KMS-11 (cell line): ENCODE data around the gene UPK1B.

Experiments used
- H2AFZ ChIP-seq: fragments of 200-600 bp; sonication (generic); 2 replicates; pipeline ENCODE4 v1.6.1; 2016; ENCODE audit warnings: antibody characterized with exemption, mixed run types, low read depth
- H3K27ac ChIP-seq: fragments of 200-600 bp; sonication (generic); 2 replicates; pipeline ENCODE4 v1.6.1; 2016; ENCODE audit warnings: mild to moderate bottlenecking, mixed run types
- H3K27me3 ChIP-seq: fragments of 200-600 bp; sonication (generic); 2 replicates; pipeline ENCODE4 v1.6.1; 2017; ENCODE audit warnings: mild to moderate bottlenecking, low read depth, mixed run types, moderate library complexity; ENCODE audit not compliant: insufficient read depth
- H3K36me3 ChIP-seq: fragments of 200-600 bp; sonication (generic); 2 replicates; pipeline ENCODE4 v1.6.1; 2017; ENCODE audit warnings: mild to moderate bottlenecking, mixed run types; ENCODE audit not compliant: insufficient read depth
- H3K4me1 ChIP-seq: fragments of 200-600 bp; sonication (generic); 2 replicates; pipeline ENCODE4 v1.6.1; 2016; ENCODE audit warnings: mild to moderate bottlenecking, low read depth, mixed run types; ENCODE audit not compliant: poor library complexity, severe bottlenecking
- H3K4me2 ChIP-seq: fragments of 200-600 bp; sonication (generic); 2 replicates; pipeline ENCODE4 v1.7.0; 2016; ENCODE audit warnings: mild to moderate bottlenecking, mixed run types
- H3K4me3 ChIP-seq: fragments of 200-600 bp; sonication (generic); IDR thresholded peaks from 2 replicates; pipeline ENCODE4 v1.6.1; 2017; ENCODE audit warnings: low read depth, low read length, mixed read lengths; ENCODE audit not compliant: insufficient read depth
- H3K79me2 ChIP-seq: fragments of 200-600 bp; sonication (generic); 2 replicates; pipeline ENCODE4 v1.6.1; 2016; ENCODE audit warnings: low read depth, mixed run types; ENCODE audit not compliant: insufficient read depth
- H3K9ac ChIP-seq: fragments of 200-600 bp; sonication (generic); 2 replicates; pipeline ENCODE4 v1.6.1; 2016; ENCODE audit warnings: mild to moderate bottlenecking, mixed run types
- H4K20me1 ChIP-seq: fragments of 200-600 bp; sonication (generic); 2 replicates; pipeline ENCODE4 v1.6.1; 2016; ENCODE audit warnings: mild to moderate bottlenecking, mixed run types; ENCODE audit not compliant: insufficient read depth
- CTCF ChIP-seq: fragments of 200-600 bp; sonication (generic); conservative IDR thresholded peaks from 2 replicates; pipeline ENCODE4 v1.6.1; 2017; ENCODE audit warnings: low read depth, mild to moderate bottlenecking, antibody characterized with exemption, low read length, moderate library complexity, mixed read lengths

The UPK1B gene

GRCh38 chr3:119236756-119237155, 63.4 kb downstream of the UPK1B start:
- Histone ChIP-seq H4K20me1 (no peaks in the 10 kb centered on the region), H3K4me2 (no peak overlapping the region), H3K4me3 (no peak overlapping the region), H3K79me2 (peaks cover 15% of the 10 kb centered on the region; the same call in 1 of the 2 replicates), H3K27ac (no peak overlapping the region), H3K27me3 (no peaks in the 10 kb centered on the region), H3K9ac (no peak overlapping the region), H2AFZ (no peak overlapping the region), H3K4me1 (peaks cover 25% of the 10 kb centered on the region), H3K36me3 (no peaks in the 10 kb centered on the region)
- TF ChIP-seq CTCF = no peak

GRCh38 chr3:119237299-119237698, 63.9 kb downstream of the UPK1B start:
- no peaks in the 10 kb centered on the region for H3K36me3 ChIP-seq
- no peaks in the 10 kb centered on the region for H4K20me1 ChIP-seq
- H3K4me1 ChIP-seq = peaks cover 25% of the 10 kb centered on the region
- H3K9ac ChIP-seq = no peak overlapping the region
- no peak for TF ChIP-seq CTCF
- H3K79me2 ChIP-seq = peaks cover 15% of the 10 kb centered on the region; the same call in 1 of the 2 replicates
- no peak overlapping the region for H3K4me2 ChIP-seq
- no peak overlapping the region for H3K4me3 ChIP-seq
- H3K27ac ChIP-seq = no peak overlapping the region
- H2AFZ ChIP-seq = no peak overlapping the region
- no peaks in the 10 kb centered on the region for H3K27me3 ChIP-seq

- no peak for TF ChIP-seq CTCF
- Histone ChIP-seq H3K4me1 (peaks cover 25% of the 10 kb centered on the region), H3K27ac (no peak overlapping the region), H3K9ac (no peak overlapping the region), H4K20me1 (no peaks in the 10 kb centered on the region), H3K36me3 (no peaks in the 10 kb centered on the region), H2AFZ (no peak overlapping the region), H3K27me3 (no peaks in the 10 kb centered on the region), H3K4me3 (no peak overlapping the region), H3K79me2 (peaks cover 15% of the 10 kb centered on the region; the same call in 1 of the 2 replicates), H3K4me2 (0 out of 2 replicates have a peak overlapping the region, but pooled peaks have one; percentile 18)
Observed at GRCh38 chr3:119238363-119238762, 65.0 kb downstream of the UPK1B start.

GRCh38 chr3:119239206-119239820, 65.9 kb downstream of the UPK1B start:
- Histone ChIP-seq H3K4me1 (peaks cover 25% of the 10 kb centered on the region), H3K27ac (no peak overlapping the region), H2AFZ (no peak overlapping the region), H3K27me3 (no peaks in the 10 kb centered on the region), H3K36me3 (no peaks in the 10 kb centered on the region), H3K4me2 (peak overlapping the region; percentile 86; the same call in 1 of the 2 replicates), H4K20me1 (no peaks in the 10 kb centered on the region), H3K9ac (no peak overlapping the region), H3K4me3 (no peak overlapping the region), H3K79me2 (peaks cover 15% of the 10 kb centered on the region; the same call in 1 of the 2 replicates)
- TF ChIP-seq CTCF = no peak
